HL-60 (cell line): Measurements from ENCODE around the gene ARHGAP25.

Experiments
- CTCF ChIP-seq: IDR thresholded peaks from one replicate; pipeline ENCODE4 v1.5.1; 2011; ENCODE audit warnings: low read length, control low read depth, inconsistent platforms; ENCODE audit not compliant: insufficient read depth
- REST ChIP-seq: IDR thresholded peaks from 2 replicates; pipeline ENCODE4 v1.6.1; 2012; ENCODE audit warnings: low read depth; ENCODE audit not compliant: insufficient replicate concordance

GRCh38 chr2:68857855-68858456 lies 123.3 kb downstream of the ARHGAP25 start:
- no peak for TF ChIP-seq CTCF
- TF ChIP-seq REST: no peak
